Activated naive CD8-positive, alpha-beta T cell treated with anti-CD3 and anti-CD28 coated beads, Interleukin-2, amount 10 ng/mL, durations not matched to agents 7 days and 5 days (primary cell): ENCODE results near the gene DDOST. TPM values are rescaled to one million over a fixed set of nuclear protein-coding genes. Genes with fewer than 3 reads are reported as not detected.
A peak's percentile ranks its signal among the peaks of the same experiment; 100 is the strongest.

Experiments used
- ATAC-seq: fragments of 150-1000 bp; cut with Tn5 transposase; one replicate; pipeline ENCODE4 v1.10.0; 2021; ENCODE audit warnings: low read depth, moderate library complexity
- POLR2A ChIA-PET: fragments of 350-600 bp; sonication (Branson Sonifier 250); formaldehyde crosslinking; loops from one replicate; lab custom pipeline; 2021; ENCODE audit warnings: antibody characterized with exemption; lab: Charles Lee
- DNase-seq: peaks from one replicate; pipeline ENCODE4 v3.0.0; 2021
- H3K27ac Mint-ChIP-seq: one replicate; pipeline ENCODE4 v1.8.0; 2022; ENCODE audit warnings: mild to moderate bottlenecking, mixed read lengths
- H3K27me3 Mint-ChIP-seq: one replicate; pipeline ENCODE4 v1.8.0; 2022; ENCODE audit warnings: mild to moderate bottlenecking, moderate library complexity, mixed read lengths
- H3K36me3 Mint-ChIP-seq: one replicate; pipeline ENCODE4 v1.8.0; 2021; ENCODE audit warnings: mild to moderate bottlenecking, mixed read lengths
- H3K4me1 Mint-ChIP-seq: one replicate; pipeline ENCODE4 v1.8.0; 2021; ENCODE audit warnings: mixed read lengths
- H3K4me3 Mint-ChIP-seq: one replicate; pipeline ENCODE4 v1.8.0; 2022; ENCODE audit warnings: mild to moderate bottlenecking, moderate library complexity, mixed read lengths
- H3K9me3 Mint-ChIP-seq: one replicate; pipeline ENCODE4 v1.8.0; 2021; ENCODE audit warnings: mixed read lengths
- total RNA-seq, 2 experiments: library from RNA; stranded (reverse); gene quantifications; one replicate each; pipeline ENCODE4 v1.2.3, GENCODE V29; 2021

The DDOST gene
- total RNA-seq, 2 experiments from 2014 or later, result 131 to 134 TPM

GRCh38 chr1:20700636-20701215 lies 39.6 kb upstream of the DDOST start:
- no peak for ATAC-seq
- no peaks in the 10 kb centered on the region for H3K9me3 Mint-ChIP-seq
- peaks cover 2% of the 10 kb centered on the region for H3K27me3 Mint-ChIP-seq
- no peaks in the 10 kb centered on the region for H3K36me3 Mint-ChIP-seq
- POLR2A ChIA-PET, result no interaction called here
- no peak for DNase-seq
- no peak overlapping the region for H3K4me3 Mint-ChIP-seq
- H3K4me1 Mint-ChIP-seq, result peaks cover 7% of the 10 kb centered on the region
- H3K27ac Mint-ChIP-seq, result no peak overlapping the region

- DNase-seq (no peak), ATAC-seq (no peak)
- peaks cover 7% of the 10 kb centered on the region for H3K4me1 Mint-ChIP-seq
- peaks cover 6% of the 10 kb centered on the region for H3K27me3 Mint-ChIP-seq
- no peaks in the 10 kb centered on the region for H3K36me3 Mint-ChIP-seq
- H3K9me3 Mint-ChIP-seq, result no peaks in the 10 kb centered on the region
- POLR2A ChIA-PET, result no interaction called here
- no peak overlapping the region for H3K4me3 Mint-ChIP-seq
- no peak overlapping the region for H3K27ac Mint-ChIP-seq
These were observed 38.4 kb upstream of the DDOST start for GRCh38 chr1:20699558-20699957.

- Mint-ChIP-seq H3K36me3 (no peaks in the 10 kb centered on the region), H3K27ac (no peak overlapping the region), H3K4me1 (peaks cover 7% of the 10 kb centered on the region), H3K9me3 (no peaks in the 10 kb centered on the region), H3K27me3 (peaks cover 13% of the 10 kb centered on the region), H3K4me3 (no peak overlapping the region)
- ATAC-seq (no peak), DNase-seq (no peak)
- POLR2A ChIA-PET, result no interaction called here
These were observed 37.2 kb upstream of the DDOST start for GRCh38 chr1:20698195-20698910.

- Mint-ChIP-seq H3K4me3 (no peak overlapping the region), H3K36me3 (no peaks in the 10 kb centered on the region), H3K4me1 (peaks cover 7% of the 10 kb centered on the region), H3K27ac (no peak overlapping the region), H3K9me3 (no peaks in the 10 kb centered on the region), H3K27me3 (peaks cover 11% of the 10 kb centered on the region)
- DNase-seq (no peak), ATAC-seq (no peak)
- POLR2A ChIA-PET, result interaction anchor here (1.2 kb wide), 1 partner anchor 89 kb away, joined by 4 read pairs; the partner anchor contains the start of gene HP1BP3
These were observed 36.4 kb upstream of the DDOST start for GRCh38 chr1:20697563-20697962.

GRCh38 chr1:20696397-20697333 lies 35.5 kb upstream of the DDOST start:
- Mint-ChIP-seq H3K27me3 (peaks cover 13% of the 10 kb centered on the region), H3K36me3 (no peaks in the 10 kb centered on the region), H3K27ac (peak overlapping the region; percentile 85), H3K4me1 (peaks cover 7% of the 10 kb centered on the region), H3K4me3 (peak overlapping the region; percentile 88), H3K9me3 (no peaks in the 10 kb centered on the region)
- ATAC-seq (peak; percentile 91), DNase-seq (peak; percentile 81)
- POLR2A ChIA-PET, result interaction anchor here (0.8 to 1.2 kb wide), 3 partner anchors 35 to 505 kb away, joined by 3 to 4 read pairs (median 3); partner anchors contain the start of genes DDOST and HP1BP3

- POLR2A ChIA-PET, result no interaction called here
- Mint-ChIP-seq H3K27me3 (peaks cover 13% of the 10 kb centered on the region), H3K36me3 (no peaks in the 10 kb centered on the region), H3K4me3 (peak overlapping the region; percentile 88), H3K9me3 (no peaks in the 10 kb centered on the region), H3K4me1 (peaks cover 7% of the 10 kb centered on the region), H3K27ac (no peak overlapping the region)
- no peak for DNase-seq
- ATAC-seq, result no peak
These were observed 34.3 kb upstream of the DDOST start for GRCh38 chr1:20695515-20695914.

- no peak overlapping the region for H3K27ac Mint-ChIP-seq
- ATAC-seq, result no peak
These were observed 32.5 kb upstream of the DDOST start for GRCh38 chr1:20693623-20694022.

GRCh38 chr1:20691872-20692271 lies 30.7 kb upstream of the DDOST start:
- ATAC-seq (no peak), DNase-seq (no peak)
- Mint-ChIP-seq H3K4me1 (peaks cover 7% of the 10 kb centered on the region), H3K36me3 (no peaks in the 10 kb centered on the region), H3K4me3 (no peak overlapping the region), H3K9me3 (no peaks in the 10 kb centered on the region), H3K27ac (no peak overlapping the region), H3K27me3 (peaks cover 13% of the 10 kb centered on the region)
- POLR2A ChIA-PET, result no interaction called here

More at GRCh38 chr1:20693623-20694022, 32.5 kb upstream of the DDOST start:
- Mint-ChIP-seq H3K4me1 (peaks cover 7% of the 10 kb centered on the region), H3K27me3 (peaks cover 13% of the 10 kb centered on the region), H3K9me3 (no peaks in the 10 kb centered on the region), H3K4me3 (no peak overlapping the region), H3K36me3 (no peaks in the 10 kb centered on the region)
- POLR2A ChIA-PET, result no interaction called here
- no peak for DNase-seq

- Mint-ChIP-seq H3K27me3 (peaks cover 15% of the 10 kb centered on the region), H3K4me3 (no peak overlapping the region), H3K4me1 (peaks cover 2% of the 10 kb centered on the region), H3K36me3 (no peaks in the 10 kb centered on the region), H3K9me3 (no peaks in the 10 kb centered on the region), H3K27ac (no peak overlapping the region)
- ATAC-seq, result no peak
- POLR2A ChIA-PET, result interaction anchor here (0.8 kb wide), 1 partner anchor 28 kb away, joined by 3 read pairs; the partner anchor contains the start of gene DDOST
- DNase-seq, result no peak
These were observed 28.5 kb upstream of the DDOST start for GRCh38 chr1:20689645-20690056.

GRCh38 chr1:20686883-20687725 lies 25.9 kb upstream of the DDOST start:
- Mint-ChIP-seq H3K4me1 (peaks cover 6% of the 10 kb centered on the region), H3K27me3 (peaks cover 11% of the 10 kb centered on the region), H3K36me3 (no peaks in the 10 kb centered on the region), H3K9me3 (no peaks in the 10 kb centered on the region), H3K27ac (no peak overlapping the region), H3K4me3 (no peak overlapping the region)
- POLR2A ChIA-PET, result interaction anchor here (0.5 kb wide), 1 partner anchor 327 kb away, joined by 6 read pairs; no protein-coding TSS in a partner anchor
- ATAC-seq, result no peak
- no peak for DNase-seq

- H3K27me3 Mint-ChIP-seq, result peaks cover 15% of the 10 kb centered on the region
- no peak overlapping the region for H3K27ac Mint-ChIP-seq
- H3K9me3 Mint-ChIP-seq, result no peaks in the 10 kb centered on the region
- no peak for DNase-seq
- H3K36me3 Mint-ChIP-seq, result no peaks in the 10 kb centered on the region
- H3K4me1 Mint-ChIP-seq, result peaks cover 8% of the 10 kb centered on the region
- no peak overlapping the region for H3K4me3 Mint-ChIP-seq
- no peak for ATAC-seq
- POLR2A ChIA-PET, result no interaction called here
These were observed 24.6 kb upstream of the DDOST start for GRCh38 chr1:20685741-20686140.

GRCh38 chr1:20685099-20685662 lies 24.0 kb upstream of the DDOST start:
- Mint-ChIP-seq H3K4me3 (no peak overlapping the region), H3K27me3 (peaks cover 20% of the 10 kb centered on the region), H3K4me1 (peaks cover 8% of the 10 kb centered on the region), H3K36me3 (no peaks in the 10 kb centered on the region), H3K9me3 (no peaks in the 10 kb centered on the region), H3K27ac (no peak overlapping the region)
- no peak for ATAC-seq
- DNase-seq, result no peak
- POLR2A ChIA-PET, result no interaction called here
